Measurements from ENCODE around the gene C16orf96. TPM values are rescaled to one million over a fixed set of nuclear protein-coding genes. Genes with fewer than 3 reads are reported as not detected.
"Not testable (repeated sequence)": the region's sequence is repeated elsewhere in the genome, so short reads cannot be mapped to it uniquely, and the experiment has no call there.

Gene C16orf96
- total RNA-seq, 6 experiments from 2014 or later: not detected

DNA sequence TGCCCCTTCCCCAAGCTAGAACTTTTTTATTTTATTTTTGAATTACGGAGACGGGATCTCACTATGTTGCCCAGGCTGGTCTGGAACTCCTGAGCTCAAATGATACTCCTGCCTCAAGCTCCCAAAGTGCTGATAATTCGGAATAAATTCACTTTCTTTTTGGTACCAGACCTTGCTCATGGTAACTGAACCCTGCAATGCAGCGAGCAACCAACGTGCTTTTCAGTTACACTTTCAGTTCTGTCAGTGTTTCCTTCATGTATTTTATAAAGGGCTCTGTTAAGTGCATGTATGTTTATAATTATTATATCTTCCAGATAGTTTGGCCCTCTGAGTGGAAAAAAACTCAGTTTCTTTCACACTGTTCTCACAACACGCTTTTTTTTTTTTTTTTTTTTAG lies 13.9 kb downstream of the C16orf96 start:
- Mint-ChIP-seq H3K4me1 (ENCODE audit: low read depth) (no peaks in the 10 kb centered on the region), H3K27ac (no peak overlapping the region), H3K27me3 (ENCODE audit: insufficient read depth) (peaks cover 11% of the 10 kb centered on the region), H3K36me3 (ENCODE audit: low read depth) (no peaks in the 10 kb centered on the region), H3K9me3 (no peaks in the 10 kb centered on the region), H3K4me3 (peak overlapping the region; percentile 71)
- TF ChIP-seq, protein P1, sequence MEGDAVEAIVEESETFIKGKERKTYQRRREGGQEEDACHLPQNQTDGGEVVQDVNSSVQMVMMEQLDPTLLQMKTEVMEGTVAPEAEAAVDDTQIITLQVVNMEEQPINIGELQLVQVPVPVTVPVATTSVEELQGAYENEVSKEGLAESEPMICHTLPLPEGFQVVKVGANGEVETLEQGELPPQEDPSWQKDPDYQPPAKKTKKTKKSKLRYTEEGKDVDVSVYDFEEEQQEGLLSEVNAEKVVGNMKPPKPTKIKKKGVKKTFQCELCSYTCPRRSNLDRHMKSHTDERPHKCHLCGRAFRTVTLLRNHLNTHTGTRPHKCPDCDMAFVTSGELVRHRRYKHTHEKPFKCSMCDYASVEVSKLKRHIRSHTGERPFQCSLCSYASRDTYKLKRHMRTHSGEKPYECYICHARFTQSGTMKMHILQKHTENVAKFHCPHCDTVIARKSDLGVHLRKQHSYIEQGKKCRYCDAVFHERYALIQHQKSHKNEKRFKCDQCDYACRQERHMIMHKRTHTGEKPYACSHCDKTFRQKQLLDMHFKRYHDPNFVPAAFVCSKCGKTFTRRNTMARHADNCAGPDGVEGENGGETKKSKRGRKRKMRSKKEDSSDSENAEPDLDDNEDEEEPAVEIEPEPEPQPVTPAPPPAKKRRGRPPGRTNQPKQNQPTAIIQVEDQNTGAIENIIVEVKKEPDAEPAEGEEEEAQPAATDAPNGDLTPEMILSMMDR (IDR thresholded peaks at IDR 0.05): no peak
- DNase-seq: no peak

DNA sequence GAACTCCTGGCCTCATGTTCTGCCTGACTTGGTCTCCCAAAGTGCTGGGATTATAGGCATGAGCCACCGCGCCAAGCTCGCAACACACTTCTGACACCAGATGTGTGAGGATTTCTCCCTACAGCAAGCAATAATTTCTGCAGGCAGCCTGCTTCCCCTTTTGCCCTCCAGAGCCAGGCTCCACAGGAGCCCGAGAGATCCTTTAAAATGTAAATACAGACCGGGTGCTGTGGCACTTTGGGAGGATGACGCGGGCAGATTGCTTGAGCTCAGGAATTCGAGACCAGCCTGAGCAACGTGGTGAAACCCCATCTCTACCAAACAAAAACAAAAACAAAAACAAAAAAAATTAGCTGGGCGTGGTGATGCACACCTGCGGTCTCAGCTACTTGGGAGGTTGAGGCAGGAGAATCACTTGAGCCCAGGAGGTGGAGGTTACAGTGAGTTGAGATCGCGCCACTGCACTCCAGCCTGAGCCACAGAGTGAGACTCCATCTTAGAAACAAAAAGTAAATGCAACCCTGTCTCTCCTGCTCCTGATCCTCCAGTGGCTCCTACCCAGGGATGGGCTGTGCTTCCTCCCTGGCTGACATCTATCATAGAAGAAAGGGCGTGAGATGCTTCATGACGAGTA lies 14.7 kb downstream of the C16orf96 start:
- DNase-seq: no peak
- Mint-ChIP-seq H3K4me3 (no peak overlapping the region; the same call in 1 of the 2 replicates), H3K9me3 (no peaks in the 10 kb centered on the region), H3K4me1 (ENCODE audit: low read depth) (no peaks in the 10 kb centered on the region), H3K27me3 (ENCODE audit: insufficient read depth) (peaks cover 12% of the 10 kb centered on the region), H3K36me3 (ENCODE audit: low read depth) (no peaks in the 10 kb centered on the region), H3K27ac (no peak overlapping the region)
- TF ChIP-seq, protein P1 (IDR thresholded peaks at IDR 0.05): no peak

DNA sequence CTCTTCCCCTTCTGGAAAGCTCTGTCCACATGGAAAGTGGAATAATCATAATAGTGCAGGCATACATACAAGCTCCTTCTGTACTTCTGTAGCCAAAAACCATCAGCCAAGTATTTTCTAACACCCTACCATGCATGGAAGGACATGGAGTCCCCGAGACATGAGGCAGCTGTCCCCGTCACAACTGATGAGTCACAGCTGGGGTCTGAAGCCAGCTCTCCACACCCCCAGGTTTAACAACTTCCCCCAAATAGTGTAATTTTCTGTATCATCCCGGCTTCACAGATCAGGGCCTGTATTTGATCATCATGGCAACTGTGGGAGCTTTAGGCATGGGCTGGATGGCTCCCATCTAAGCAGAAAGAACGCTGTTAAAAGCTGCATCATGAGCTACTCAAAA lies 16.6 kb downstream of the C16orf96 start:
- no peak for DNase-seq
- TF ChIP-seq, protein P1 (IDR thresholded peaks at IDR 0.05): no peak
- H3K36me3 Mint-ChIP-seq (ENCODE audit: low read depth): no peaks in the 10 kb centered on the region
- H3K27ac Mint-ChIP-seq: no peak overlapping the region
- no peaks in the 10 kb centered on the region for H3K9me3 Mint-ChIP-seq
- H3K4me1 Mint-ChIP-seq (ENCODE audit: low read depth): no peaks in the 10 kb centered on the region
- H3K4me3 Mint-ChIP-seq: no peak overlapping the region
- H3K27me3 Mint-ChIP-seq (ENCODE audit: insufficient read depth): peaks cover 12% of the 10 kb centered on the region

DNA sequence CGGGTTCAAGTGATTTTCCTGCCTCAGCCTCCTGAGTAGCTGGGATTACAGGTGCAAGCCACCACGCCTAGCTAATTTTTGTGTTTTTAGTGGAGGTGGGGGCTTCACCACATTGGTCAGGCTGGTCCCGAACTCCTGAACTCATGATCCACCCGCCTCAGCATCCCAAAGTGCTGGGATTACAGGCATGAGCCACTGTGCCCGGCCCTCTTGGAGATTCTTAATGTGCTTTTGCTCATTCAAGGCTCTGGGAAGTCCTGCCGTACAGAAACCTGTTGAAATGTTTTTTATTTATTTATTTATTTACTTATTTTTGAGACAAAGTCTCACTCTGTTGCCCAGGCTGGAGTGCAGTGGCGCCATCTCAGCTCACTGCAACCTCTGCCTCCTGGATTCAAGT lies 17.8 kb downstream of the C16orf96 start:
- H3K36me3 Mint-ChIP-seq (ENCODE audit: low read depth); DNase-seq; H3K4me3 Mint-ChIP-seq; H3K27ac Mint-ChIP-seq; H3K4me1 Mint-ChIP-seq (ENCODE audit: low read depth); H3K9me3 Mint-ChIP-seq: not testable (repeated sequence)
- H3K27me3 Mint-ChIP-seq (ENCODE audit: insufficient read depth): peaks cover 12% of the 10 kb centered on the region

DNA sequence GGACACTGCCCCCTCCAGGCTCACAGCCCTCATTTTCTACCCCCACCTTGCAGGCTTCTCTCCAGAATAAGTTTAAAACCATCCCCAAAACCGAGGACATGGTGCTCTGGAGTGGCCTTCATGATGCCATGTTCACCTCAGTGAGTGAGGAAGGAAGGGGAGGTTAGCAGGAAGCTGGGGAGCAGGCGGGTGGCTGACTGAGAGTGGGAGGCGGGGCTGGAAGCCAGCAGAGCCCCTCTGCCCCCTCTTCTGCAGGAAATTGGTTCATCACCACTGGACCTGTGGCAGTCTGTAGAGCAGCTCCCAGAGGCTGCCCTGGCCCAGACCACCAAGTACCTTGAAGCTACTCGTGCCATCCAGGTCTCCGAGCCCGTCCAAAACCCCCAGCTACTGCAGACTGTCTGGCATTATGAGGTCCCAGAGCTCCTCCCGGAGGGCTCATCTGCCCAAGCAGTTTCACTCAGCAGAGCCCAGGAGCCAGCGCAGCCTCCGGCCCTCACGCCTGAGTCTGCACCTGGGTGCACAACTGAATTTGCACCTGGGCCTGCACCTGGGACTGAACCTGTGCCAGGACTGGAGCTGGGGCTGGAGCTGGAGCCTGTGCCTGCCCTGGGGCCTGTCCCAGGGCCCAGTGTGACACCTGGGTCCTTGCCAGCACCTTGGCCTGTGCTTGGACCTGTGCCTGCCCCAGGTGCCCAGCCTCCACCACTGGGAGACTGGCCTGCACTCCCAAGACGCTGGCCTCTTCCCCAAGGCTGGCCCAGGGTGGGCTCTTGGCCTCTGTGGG lies 19.0 kb downstream of the C16orf96 start:
- H3K4me3 Mint-ChIP-seq: no peak overlapping the region
- peaks cover 12% of the 10 kb centered on the region for H3K27me3 Mint-ChIP-seq (ENCODE audit: insufficient read depth)
- no peaks in the 10 kb centered on the region for H3K36me3 Mint-ChIP-seq (ENCODE audit: low read depth)
- no peaks in the 10 kb centered on the region for H3K4me1 Mint-ChIP-seq (ENCODE audit: low read depth)
- H3K27ac Mint-ChIP-seq: no peak overlapping the region
- TF ChIP-seq, protein P1 (IDR thresholded peaks at IDR 0.05): no peak; the same call in 1 of the 2 replicates
- H3K9me3 Mint-ChIP-seq: no peaks in the 10 kb centered on the region
- DNase-seq: no peak

DNA sequence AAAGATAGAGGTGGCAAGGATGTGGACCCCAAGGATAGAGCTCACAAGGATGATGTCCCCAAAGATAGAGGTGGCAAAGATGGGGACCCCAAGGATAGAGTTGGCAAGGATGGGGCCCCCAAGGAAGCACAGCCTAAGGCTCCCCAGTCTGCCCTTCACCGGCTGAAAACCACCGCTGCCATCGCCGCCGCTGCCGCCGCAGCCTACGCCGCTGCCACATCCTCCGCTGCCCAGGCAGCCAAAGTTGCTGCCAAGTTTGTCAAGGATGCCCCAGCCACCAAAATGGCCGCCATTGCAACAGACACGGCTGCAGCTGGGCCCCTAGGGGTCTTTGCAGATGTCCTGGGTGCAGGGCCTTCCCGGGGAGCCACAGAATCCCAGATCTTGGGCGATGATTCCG lies 19.9 kb downstream of the C16orf96 start:
- DNase-seq: no peak
- Mint-ChIP-seq H3K4me1 (ENCODE audit: low read depth) (no peaks in the 10 kb centered on the region), H3K27me3 (ENCODE audit: insufficient read depth) (peaks cover 12% of the 10 kb centered on the region), H3K36me3 (ENCODE audit: low read depth) (no peaks in the 10 kb centered on the region), H3K4me3 (no peak overlapping the region), H3K9me3 (no peaks in the 10 kb centered on the region), H3K27ac (no peak overlapping the region)
- TF ChIP-seq, protein P1 (IDR thresholded peaks at IDR 0.05): no peak

Measured in HFFc6 (cell line).